PC-9 (cell line): ENCODE data around the gene UHRF2.

Source experiments
- EZH2 ChIP-seq: fragments of 200-600 bp; sonication (generic); IDR thresholded peaks from 2 replicates; pipeline ENCODE4 v1.8.0; 2017; ENCODE audit warnings: antibody characterized with exemption, low read depth
- TF ChIP-seq, protein P1 (sequence below): fragments of 200-600 bp; sonication (generic); conservative IDR thresholded peaks from 2 replicates; pipeline ENCODE4 v1.6.1; 2017; ENCODE audit warnings: mixed run types, antibody characterized with exemption, mild to moderate bottlenecking, moderate library complexity

DNA sequence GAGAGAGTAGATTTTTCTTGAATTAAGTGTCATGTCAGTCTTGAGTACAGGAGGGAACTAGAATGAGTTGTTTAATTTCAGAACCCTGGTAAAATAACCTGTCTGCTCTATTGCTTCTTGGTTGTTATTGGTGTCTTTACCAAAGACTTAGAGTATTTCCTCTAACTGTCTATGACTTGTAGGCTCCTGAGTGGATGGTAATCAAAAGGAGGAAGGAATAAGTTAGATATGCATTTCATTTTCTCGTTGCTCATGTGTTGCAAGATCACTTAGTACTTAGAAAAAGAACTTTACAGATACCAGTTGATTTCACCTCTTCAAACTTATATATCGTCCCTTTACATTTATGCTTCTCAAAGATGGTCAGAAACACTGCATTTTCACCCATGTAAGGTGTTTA, 31.1 kb downstream of the UHRF2 start:
- TF ChIP-seq, protein P1, sequence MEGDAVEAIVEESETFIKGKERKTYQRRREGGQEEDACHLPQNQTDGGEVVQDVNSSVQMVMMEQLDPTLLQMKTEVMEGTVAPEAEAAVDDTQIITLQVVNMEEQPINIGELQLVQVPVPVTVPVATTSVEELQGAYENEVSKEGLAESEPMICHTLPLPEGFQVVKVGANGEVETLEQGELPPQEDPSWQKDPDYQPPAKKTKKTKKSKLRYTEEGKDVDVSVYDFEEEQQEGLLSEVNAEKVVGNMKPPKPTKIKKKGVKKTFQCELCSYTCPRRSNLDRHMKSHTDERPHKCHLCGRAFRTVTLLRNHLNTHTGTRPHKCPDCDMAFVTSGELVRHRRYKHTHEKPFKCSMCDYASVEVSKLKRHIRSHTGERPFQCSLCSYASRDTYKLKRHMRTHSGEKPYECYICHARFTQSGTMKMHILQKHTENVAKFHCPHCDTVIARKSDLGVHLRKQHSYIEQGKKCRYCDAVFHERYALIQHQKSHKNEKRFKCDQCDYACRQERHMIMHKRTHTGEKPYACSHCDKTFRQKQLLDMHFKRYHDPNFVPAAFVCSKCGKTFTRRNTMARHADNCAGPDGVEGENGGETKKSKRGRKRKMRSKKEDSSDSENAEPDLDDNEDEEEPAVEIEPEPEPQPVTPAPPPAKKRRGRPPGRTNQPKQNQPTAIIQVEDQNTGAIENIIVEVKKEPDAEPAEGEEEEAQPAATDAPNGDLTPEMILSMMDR = no peak
- TF ChIP-seq EZH2 = no peak
